Choroid plexus epithelial cell (primary cell): ENCODE results near the gene CAND2.
A peak's percentile ranks its signal among the peaks of the same experiment; 100 is the strongest.
"Not testable (repeated sequence)": the region's sequence is repeated elsewhere in the genome, so short reads cannot be mapped to it uniquely, and the experiment has no call there.

Source experiments
- DNase-seq: peaks from one replicate; pipeline ENCODE4 v3.0.0-alpha.2; 2010; ENCODE audit warnings: low read depth
- H3K4me3 ChIP-seq: 2 replicates; pipeline ENCODE4 v1.5.1; 2011; ENCODE audit warnings: low read depth, mild to moderate bottlenecking, control low read depth, low read length, moderate library complexity
- TF ChIP-seq, protein P1 (sequence below): conservative IDR thresholded peaks from 2 replicates; pipeline ENCODE4 v1.5.1; 2011; ENCODE audit warnings: low read depth, mild to moderate bottlenecking, control low read depth, inconsistent platforms, low read length, moderate library complexity

Gene CAND2

DNA sequence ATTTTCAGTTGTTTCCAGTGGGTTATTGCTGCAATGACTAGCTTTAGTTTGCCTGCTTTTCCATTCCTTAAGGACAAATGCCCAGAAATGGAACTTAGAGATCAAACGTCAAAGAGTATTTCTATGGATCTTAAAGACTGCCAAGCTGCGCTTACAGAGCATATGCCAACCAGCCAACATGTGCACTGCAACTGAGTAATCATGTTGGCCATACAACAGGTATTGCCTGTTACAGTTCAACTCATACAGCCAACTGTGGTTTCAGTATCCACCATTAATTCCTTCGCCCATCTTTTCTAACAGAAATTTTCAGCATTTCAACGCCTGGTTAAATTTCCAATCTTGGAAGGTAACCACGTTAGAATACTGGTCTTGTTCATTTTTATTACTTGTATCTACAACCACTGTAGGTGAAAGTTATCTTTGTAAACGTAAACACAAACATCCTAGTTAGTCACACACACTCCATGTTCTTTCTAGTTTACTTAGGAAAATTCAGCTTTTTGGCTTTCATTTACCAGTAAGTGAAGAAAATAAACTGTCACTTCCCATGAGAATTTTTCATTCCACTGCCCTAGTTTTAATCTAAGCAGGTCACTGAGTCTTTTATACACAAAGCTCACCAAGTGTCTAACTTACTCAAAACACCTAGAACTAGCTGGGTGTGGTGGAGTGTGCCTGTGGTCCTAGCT lies 41.0 kb downstream of the CAND2 start:
- no peak overlapping the region for H3K4me3 ChIP-seq
- TF ChIP-seq, protein P1, sequence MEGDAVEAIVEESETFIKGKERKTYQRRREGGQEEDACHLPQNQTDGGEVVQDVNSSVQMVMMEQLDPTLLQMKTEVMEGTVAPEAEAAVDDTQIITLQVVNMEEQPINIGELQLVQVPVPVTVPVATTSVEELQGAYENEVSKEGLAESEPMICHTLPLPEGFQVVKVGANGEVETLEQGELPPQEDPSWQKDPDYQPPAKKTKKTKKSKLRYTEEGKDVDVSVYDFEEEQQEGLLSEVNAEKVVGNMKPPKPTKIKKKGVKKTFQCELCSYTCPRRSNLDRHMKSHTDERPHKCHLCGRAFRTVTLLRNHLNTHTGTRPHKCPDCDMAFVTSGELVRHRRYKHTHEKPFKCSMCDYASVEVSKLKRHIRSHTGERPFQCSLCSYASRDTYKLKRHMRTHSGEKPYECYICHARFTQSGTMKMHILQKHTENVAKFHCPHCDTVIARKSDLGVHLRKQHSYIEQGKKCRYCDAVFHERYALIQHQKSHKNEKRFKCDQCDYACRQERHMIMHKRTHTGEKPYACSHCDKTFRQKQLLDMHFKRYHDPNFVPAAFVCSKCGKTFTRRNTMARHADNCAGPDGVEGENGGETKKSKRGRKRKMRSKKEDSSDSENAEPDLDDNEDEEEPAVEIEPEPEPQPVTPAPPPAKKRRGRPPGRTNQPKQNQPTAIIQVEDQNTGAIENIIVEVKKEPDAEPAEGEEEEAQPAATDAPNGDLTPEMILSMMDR: no peak
- DNase-seq: no peak

DNA sequence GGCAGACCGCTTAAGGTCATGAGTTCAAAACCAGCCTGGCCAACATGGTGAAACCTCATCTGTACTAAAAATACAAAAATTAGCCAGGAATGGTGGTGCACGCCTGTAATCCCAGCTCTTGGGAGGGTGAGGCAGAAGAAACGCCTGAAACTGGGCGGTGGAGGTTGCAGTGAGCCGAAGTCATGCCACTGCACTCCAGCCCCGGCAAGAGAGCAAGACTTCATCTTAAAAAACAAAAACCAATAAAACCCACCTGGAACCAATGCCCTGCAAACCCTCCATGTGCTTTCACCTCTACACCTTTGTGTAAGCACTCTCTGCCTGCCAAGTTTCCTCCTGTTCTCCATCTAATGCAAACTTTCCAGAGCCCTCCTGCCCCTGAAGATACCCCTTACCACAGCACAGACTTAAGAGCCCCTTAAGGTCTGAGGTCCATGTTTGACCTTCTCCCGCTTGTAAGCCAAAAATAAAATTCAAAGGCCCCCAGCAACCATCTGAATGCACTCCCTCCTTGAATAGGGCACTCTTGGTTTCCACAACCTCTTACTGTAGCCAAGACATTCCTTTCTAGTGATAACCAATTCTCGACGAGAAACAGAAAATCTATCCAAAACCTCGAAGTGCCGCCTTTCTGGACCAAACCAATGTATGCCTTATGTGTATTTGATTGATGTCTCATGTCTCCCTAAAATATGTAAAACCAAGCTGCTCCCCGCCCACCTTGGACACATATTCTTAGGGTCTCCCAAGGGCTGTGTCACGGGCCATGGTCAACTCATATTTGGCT lies 41.9 kb downstream of the CAND2 start:
- H3K4me3 ChIP-seq: no peak overlapping the region
- peak; percentile 26 for DNase-seq
- TF ChIP-seq, protein P1: no peak

DNA sequence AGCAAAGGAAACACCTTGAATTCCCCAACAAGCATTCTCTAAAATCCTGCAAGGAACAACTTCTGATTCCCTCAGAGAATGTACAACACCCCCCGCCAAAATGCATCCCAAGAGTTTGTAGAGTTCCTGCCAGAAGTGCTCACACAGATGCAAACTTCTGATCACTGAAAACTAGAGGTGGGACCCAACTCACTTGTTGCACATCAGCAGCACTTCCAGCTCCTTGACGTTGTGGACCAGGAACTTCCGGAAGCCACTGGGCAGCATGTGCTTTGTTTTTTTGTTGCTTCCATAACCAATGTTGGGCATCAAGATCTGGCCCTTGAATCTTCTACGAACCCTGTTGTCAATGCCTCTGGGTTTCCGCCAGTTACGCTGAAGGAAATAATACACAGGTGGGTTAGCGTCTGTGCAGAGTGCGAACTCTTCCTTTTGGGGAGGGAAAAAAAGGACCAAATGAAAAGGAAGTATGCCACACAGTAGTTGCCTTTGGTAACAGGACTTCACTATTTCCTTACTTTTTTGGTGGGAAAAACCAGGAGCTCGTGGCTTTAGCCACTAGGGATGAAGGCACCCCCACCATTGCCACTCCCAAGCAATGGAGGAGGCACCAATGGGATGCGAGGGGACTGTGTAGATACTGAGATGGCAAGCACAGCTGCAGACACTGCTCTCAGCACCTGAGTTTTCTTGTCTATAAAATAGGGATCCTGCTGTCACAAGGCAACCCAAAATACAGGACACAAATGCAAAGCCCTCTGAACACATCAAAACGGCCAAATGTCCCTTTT lies 42.9 kb downstream of the CAND2 start:
- H3K4me3 ChIP-seq: peak overlapping the region; percentile 95
- TF ChIP-seq, protein P1: no peak
- DNase-seq: no peak

DNA sequence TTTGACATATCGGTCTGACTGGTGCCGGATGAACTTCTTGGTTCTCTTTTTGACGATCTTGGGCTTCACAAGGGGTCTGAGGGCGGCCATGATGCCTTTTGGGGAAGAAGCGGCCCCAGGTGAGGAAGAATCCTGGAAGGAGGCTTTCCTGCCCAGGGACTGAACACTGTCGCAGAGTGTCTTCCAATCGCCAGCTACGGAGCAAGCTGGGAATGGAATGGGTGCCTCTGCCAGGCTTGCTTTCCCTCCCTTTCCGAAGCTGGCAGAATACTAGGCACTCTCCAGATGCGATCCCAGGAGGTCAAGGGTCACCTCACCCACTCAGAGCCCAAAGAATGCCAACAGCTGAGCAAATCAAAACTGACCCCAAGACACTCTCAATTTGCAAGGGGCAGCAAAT lies 43.7 kb downstream of the CAND2 start:
- not testable (repeated sequence) for DNase-seq
- H3K4me3 ChIP-seq: peak overlapping the region; percentile 95

DNA sequence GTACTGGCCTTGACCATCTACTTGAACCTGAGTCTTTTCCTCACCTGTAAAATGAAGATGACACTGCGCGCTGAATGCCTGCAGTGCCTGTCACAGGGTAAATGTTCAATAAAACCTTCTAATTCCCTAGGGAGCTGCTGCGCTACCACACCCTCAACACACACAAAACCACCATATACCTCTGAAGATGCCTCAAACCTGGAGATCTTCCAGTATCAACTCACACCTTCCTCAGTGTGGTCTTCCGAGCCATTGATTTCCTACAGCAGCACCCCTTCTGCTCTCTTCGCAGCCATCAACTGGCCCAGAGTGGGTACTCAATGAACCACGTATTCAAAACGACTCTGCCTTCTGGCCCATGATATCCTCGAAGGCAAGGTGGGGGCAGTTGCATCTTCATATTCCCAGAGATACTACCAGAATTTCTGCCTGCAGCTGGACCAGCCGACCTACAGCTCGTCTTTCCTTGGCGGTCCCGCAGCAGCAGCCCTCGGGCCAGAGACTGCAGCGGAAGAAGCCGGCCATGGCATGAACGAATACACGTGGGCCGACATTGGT lies 44.2 kb downstream of the CAND2 start:
- peak overlapping the region; percentile 95 for H3K4me3 ChIP-seq
- peak; percentile 34 for DNase-seq
- TF ChIP-seq, protein P1: no peak

DNA sequence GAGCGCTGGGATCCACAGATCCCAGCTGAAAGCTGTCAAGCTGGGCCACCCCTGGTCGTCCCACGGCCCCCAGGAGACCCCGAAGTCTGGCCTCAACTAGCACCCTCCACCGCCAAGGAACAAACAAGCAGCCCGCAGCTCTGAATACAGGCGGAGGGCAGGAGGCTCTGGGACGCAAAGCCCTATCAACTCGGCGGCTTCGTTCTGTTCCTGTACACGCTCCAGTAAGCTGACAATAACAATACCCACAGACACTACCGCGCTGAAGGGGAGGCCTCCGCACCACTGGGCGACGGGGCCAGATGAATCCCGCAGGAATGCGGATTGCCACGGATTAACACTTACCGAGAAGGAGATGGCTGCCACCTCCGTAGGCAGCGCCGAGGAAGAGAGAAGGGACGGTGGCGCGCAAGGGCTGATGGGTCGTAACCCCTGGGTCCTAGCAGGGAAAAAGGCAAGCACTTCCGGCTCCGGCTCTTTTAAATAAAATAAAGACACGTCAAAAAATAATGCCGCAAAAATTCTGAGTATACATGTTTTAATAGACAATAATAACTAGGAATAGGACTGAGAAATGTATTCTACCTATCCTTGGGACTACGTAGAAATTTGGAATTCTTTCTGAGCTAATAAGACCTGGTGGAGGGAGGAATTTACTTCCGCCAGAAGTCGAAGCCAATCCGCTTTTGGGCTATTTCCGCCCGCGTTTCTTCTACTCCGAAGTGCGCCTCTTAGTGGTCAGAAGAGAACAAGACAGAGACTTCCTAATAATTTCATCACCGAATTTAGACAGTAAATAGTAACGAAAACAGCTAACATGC lies 44.9 kb downstream of the CAND2 start, which contains the start of gene RPL32:
TSS of gene RPL32 (minus strand) at position 417 of the 821 bp plus-strand sequence. CDS start 1,328 bp downstream, outside the sequence.
- peak; percentile 99 for DNase-seq
- TF ChIP-seq, protein P1: peak; percentile 78
- H3K4me3 ChIP-seq: peak within 1 kb of the TSS; percentile 95
